NOMO-1 treated with dmso at 0.1 percent for 144 hours (cell line): ENCODE results near the gene YKT6.
"Not testable (repeated sequence)": the region's sequence is repeated elsewhere in the genome, so short reads cannot be mapped to it uniquely, and the experiment has no call there.

ENCODE experiments used
- DNase-seq: peaks from one replicate; lab custom pipeline; 2025; ENCODE audit not compliant: unreplicated experiment; lab: John Stamatoyannopoulos, UW

The YKT6 gene

GRCh38 chr7:44193011-44193802 is 7.6 kb upstream of the YKT6 start:
- no peak for DNase-seq

- DNase-seq: no peak
These were observed 6.7 kb upstream of the YKT6 start for GRCh38 chr7:44194069-44194468.

- DNase-seq: no peak
These were observed 6.1 kb upstream of the YKT6 start for GRCh38 chr7:44194562-44195145.

GRCh38 chr7:44195889-44196288 is 4.9 kb upstream of the YKT6 start:
- DNase-seq: no peak

GRCh38 chr7:44196450-44196872 is 4.3 kb upstream of the YKT6 start:
- DNase-seq: peak; percentile 16

- no peak for DNase-seq
These were observed 3.3 kb upstream of the YKT6 start for GRCh38 chr7:44197474-44197873.

- not testable (repeated sequence) for DNase-seq
These were observed 615 bp upstream of the YKT6 start for GRCh38 chr7:44200163-44200562.

GRCh38 chr7:44201813-44202212 is 1.0 kb downstream of the YKT6 start:
- no peak for DNase-seq

- DNase-seq: no peak
These were observed 5.2 kb downstream of the YKT6 start for GRCh38 chr7:44206008-44206407.

- no peak for DNase-seq
These were observed 7.3 kb downstream of the YKT6 start for GRCh38 chr7:44208085-44208484.

GRCh38 chr7:44210107-44210506 is 9.3 kb downstream of the YKT6 start:
- no peak for DNase-seq

- DNase-seq: no peak
These were observed 10.4 kb downstream of the YKT6 start for GRCh38 chr7:44211126-44211675.

GRCh38 chr7:44212018-44212417 is 11.2 kb downstream of the YKT6 start:
- DNase-seq: no peak

GRCh38 chr7:44212581-44213184 is 11.9 kb downstream of the YKT6 start:
- no peak for DNase-seq

GRCh38 chr7:44213206-44213876 is 12.6 kb downstream of the YKT6 start:
- no peak for DNase-seq

- peak; percentile 34 for DNase-seq
These were observed 13.2 kb downstream of the YKT6 start for GRCh38 chr7:44213877-44214388.

- DNase-seq: no peak
These were observed 14.8 kb downstream of the YKT6 start for GRCh38 chr7:44215531-44215930.

GRCh38 chr7:44216019-44216418 is 15.2 kb downstream of the YKT6 start:
- no peak for DNase-seq

GRCh38 chr7:44216521-44217222 is 15.9 kb downstream of the YKT6 start:
- DNase-seq: no peak

- no peak for DNase-seq
These were observed 16.5 kb downstream of the YKT6 start for GRCh38 chr7:44217223-44217714.
